Neural progenitor cell (in vitro differentiated cells): ENCODE measurements around the gene ADGRA3.

Experiments used
- CTCF ChIP-seq: fragments of 200-600 bp; sonication (generic); IDR thresholded peaks from 2 replicates; pipeline ENCODE4 v1.5.1; 2017; ENCODE audit warnings: antibody characterized with exemption, mild to moderate bottlenecking
- EZH2phosphoT487 ChIP-seq: fragments of 200-600 bp; sonication (generic); IDR thresholded peaks from 2 replicates; pipeline ENCODE4 v1.6.1; 2017; ENCODE audit warnings: antibody characterized with exemption

GRCh38 chr4:22456291-22456690 lies 59.6 kb downstream of the ADGRA3 start:
- TF ChIP-seq CTCF (no peak), EZH2phosphoT487 (no peak)
